K562 (cell line): ENCODE measurements around the gene TMEM181. TPM values are rescaled to one million over a fixed set of nuclear protein-coding genes. Genes with fewer than 3 reads are reported as not detected.

Experiments used
- CHD2 ChIP-seq: IDR thresholded peaks from 2 replicates; pipeline ENCODE4 v1.6.1; 2011; ENCODE audit warnings: low read depth, low read length
- CSDE1 ChIP-seq, 2 experiments: fragments of 450-650 bp; IDR thresholded peaks; 2 replicates each; pipeline ENCODE4 v1.6.1; 2016; ENCODE audit warnings: mild to moderate bottlenecking in 1 of 2
- ESRRA ChIP-seq: fragments of 450-650 bp; IDR thresholded peaks from 2 replicates; pipeline ENCODE4 v1.6.1; 2014; ENCODE audit warnings: low read depth, mild to moderate bottlenecking, moderate library complexity, borderline replicate concordance
- NKRF ChIP-seq: fragments of 450-650 bp; IDR thresholded peaks from 2 replicates; pipeline ENCODE4 v1.6.1; 2016; ENCODE audit warnings: borderline replicate concordance
- PHF20 ChIP-seq: fragments of 450-650 bp; IDR thresholded peaks from 2 replicates; pipeline ENCODE4 v1.6.1; 2018; ENCODE audit not compliant: partially characterized antibody
- SREBF1 ChIP-seq: fragments of 150-350 bp; IDR thresholded peaks from 2 replicates; pipeline ENCODE4 v1.6.1; 2014; ENCODE audit warnings: antibody characterized with exemption, low read depth, low read length, borderline replicate concordance
- STAT6 ChIP-seq: sonication (generic); formaldehyde crosslinking; IDR thresholded peaks from 2 replicates; pipeline ENCODE4 v1.8.1; 2023; ENCODE audit warnings: mild to moderate bottlenecking, missing genetic modification reagents
- ZBTB11 ChIP-seq, 3 experiments: fragments of 200-800 bp in 1 of 3; fragments of 250-450 bp in 1 of 3; fragments of 450-650 bp in 1 of 3; sonication (Bioruptor Pico) in 1 of 3; sonication (Bioruptor generic) in 1 of 3; formaldehyde crosslinking in 1 of 3; IDR thresholded peaks; 2 replicates each; pipeline versions ENCODE4 v1.6.1 to v1.8.0; 2016 to 2022; ENCODE audit warnings: mild to moderate bottlenecking in 2 of 3, missing genetic modification characterization in 2 of 3, missing compliant biosample characterization in 1 of 3, moderate library complexity in 1 of 3
- ZNF398 ChIP-seq: fragments of 250-450 bp; sonication (Bioruptor Pico); IDR thresholded peaks from 2 replicates; pipeline ENCODE4 v1.8.0; 2021; ENCODE audit warnings: moderate library complexity, mild to moderate bottlenecking, inconsistent platforms
- ZNF609 ChIP-seq: sonication (generic); formaldehyde crosslinking; IDR thresholded peaks from 2 replicates; pipeline ENCODE4 v1.8.1; 2023; ENCODE audit warnings: missing genetic modification reagents, mild to moderate bottlenecking, borderline replicate concordance
- polyA plus RNA-seq, 8 experiments: library from polyadenylated mRNA; depleted of rRNA in 4 of 8; stranded (reverse) in 5 of 8; unstranded in 3 of 8; fragments of >200 nt; fragmentation: Nextera tagmentation in 2 of 8; fragmentation: Illumina TruSeq in 1 of 8; extraction: Ambion mirVana in 2 of 8; extraction: Trizol in 1 of 8; gene quantifications; 2 replicates each; pipeline versions ENCODE4 v1.2.1 to v1.2.3, GENCODE V29; 2011 to 2014; ENCODE audit warnings: inconsistent platforms in 1 of 8, missing spikeins in 1 of 8
- total RNA-seq, 7 experiments: library from RNA; depleted of rRNA in 6 of 7; stranded (reverse); fragments of >200 nt in 6 of 7; fragmentation: Illumina TruSeq in 2 of 7; extraction: Trizol in 2 of 7; gene quantifications; 2 replicates each; pipeline versions ENCODE4 v1.2.1 to v1.2.3, GENCODE V29; 2011 to 2021; ENCODE audit warnings: low replicate concordance in 1 of 7

The TMEM181 gene
- total and polyA plus RNA-seq, 9 of the 15 experiments (the other 6 are each of a cell fraction or from before 2014, with no cell fraction given), result 5.6 to 27.2 (median 19.9) TPM

GRCh38 chr6:158649289-158650143, 89.6 kb downstream of the TMEM181 start, which contains the start of gene SYTL3 (continued):
- TF ChIP-seq SREBF1 (no peak), ZNF609 (no peak), CHD2 (no peak), ESRRA (no peak), ZNF398 (CRISPR knock-in tag) (no peak), ZBTB11 (CRISPR knock-in tag; IDR thresholded peaks at IDR 0.05) (no peak), CSDE1 (IDR thresholded peaks at IDR 0.05) (no peak), PHF20 (no peak), STAT6 (CRISPR knock-in tag) (no peak), NKRF (no peak)
